GM20000 (cell line): ENCODE results near the gene IGSF6.
"Not testable (repeated sequence)": the region's sequence is repeated elsewhere in the genome, so short reads cannot be mapped to it uniquely, and the experiment has no call there.

Source experiments
- DNase-seq: peaks from one replicate; pipeline ENCODE4 v3.0.0; 2012; ENCODE audit warnings: low spot score
- TF ChIP-seq, protein P1 (sequence below): IDR thresholded peaks from 2 replicates; pipeline ENCODE4 v1.5.1; 2012; ENCODE audit warnings: mild to moderate bottlenecking, control low read depth; ENCODE audit errors: extremely low read depth, missing control alignments

IGSF6 gene, protein sequence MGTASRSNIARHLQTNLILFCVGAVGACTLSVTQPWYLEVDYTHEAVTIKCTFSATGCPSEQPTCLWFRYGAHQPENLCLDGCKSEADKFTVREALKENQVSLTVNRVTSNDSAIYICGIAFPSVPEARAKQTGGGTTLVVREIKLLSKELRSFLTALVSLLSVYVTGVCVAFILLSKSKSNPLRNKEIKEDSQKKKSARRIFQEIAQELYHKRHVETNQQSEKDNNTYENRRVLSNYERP

DNA sequence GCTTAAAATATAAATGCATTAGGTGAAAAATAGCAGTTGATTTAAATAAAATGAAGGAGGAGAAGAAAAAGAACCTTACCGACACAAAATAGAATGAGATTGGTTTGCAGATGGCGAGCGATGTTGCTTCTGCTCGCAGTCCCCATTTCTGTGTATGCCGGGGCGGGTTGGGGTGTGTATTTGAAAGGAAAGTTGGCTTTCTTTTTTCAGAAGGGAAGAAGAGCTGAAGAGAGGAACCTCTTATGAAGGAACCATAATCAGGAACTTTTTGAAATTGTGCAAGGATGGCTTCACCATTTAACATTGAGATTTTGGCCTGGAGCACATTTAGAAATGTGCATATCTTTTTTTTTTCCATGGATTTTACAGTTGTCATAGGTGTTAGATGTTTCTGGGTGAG is at the start of gene IGSF6:
Gene IGSF6 (minus strand): TSS at position 156 of the 400 bp plus-strand sequence. CDS start 10 bp downstream, at position 146.
- TF ChIP-seq, protein P1, sequence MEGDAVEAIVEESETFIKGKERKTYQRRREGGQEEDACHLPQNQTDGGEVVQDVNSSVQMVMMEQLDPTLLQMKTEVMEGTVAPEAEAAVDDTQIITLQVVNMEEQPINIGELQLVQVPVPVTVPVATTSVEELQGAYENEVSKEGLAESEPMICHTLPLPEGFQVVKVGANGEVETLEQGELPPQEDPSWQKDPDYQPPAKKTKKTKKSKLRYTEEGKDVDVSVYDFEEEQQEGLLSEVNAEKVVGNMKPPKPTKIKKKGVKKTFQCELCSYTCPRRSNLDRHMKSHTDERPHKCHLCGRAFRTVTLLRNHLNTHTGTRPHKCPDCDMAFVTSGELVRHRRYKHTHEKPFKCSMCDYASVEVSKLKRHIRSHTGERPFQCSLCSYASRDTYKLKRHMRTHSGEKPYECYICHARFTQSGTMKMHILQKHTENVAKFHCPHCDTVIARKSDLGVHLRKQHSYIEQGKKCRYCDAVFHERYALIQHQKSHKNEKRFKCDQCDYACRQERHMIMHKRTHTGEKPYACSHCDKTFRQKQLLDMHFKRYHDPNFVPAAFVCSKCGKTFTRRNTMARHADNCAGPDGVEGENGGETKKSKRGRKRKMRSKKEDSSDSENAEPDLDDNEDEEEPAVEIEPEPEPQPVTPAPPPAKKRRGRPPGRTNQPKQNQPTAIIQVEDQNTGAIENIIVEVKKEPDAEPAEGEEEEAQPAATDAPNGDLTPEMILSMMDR: no peak

DNA sequence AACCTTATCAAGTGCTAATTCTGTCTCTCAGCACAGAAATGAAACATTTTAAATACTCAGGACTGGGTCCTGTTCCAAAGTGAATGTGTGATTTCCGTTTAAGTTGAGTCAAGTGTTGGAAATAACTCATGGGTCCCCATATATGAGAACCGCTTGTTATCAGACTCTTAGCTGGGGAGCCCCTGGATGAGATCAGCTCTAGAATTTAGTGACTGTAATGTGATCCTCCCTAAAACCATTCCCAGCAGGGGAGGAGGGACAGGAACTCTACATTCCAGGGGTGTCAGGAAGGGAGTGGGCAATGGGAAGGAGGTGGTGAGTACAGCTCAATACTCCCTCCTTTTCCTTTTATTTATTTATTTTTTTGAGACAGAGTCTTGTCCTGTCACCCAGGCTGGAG is 48.9 kb upstream of the IGSF6 start:
- no peak for DNase-seq
- TF ChIP-seq, protein P1: no peak

More for the DNA sequence above, at the start of gene IGSF6:
- no peak for DNase-seq

DNA sequence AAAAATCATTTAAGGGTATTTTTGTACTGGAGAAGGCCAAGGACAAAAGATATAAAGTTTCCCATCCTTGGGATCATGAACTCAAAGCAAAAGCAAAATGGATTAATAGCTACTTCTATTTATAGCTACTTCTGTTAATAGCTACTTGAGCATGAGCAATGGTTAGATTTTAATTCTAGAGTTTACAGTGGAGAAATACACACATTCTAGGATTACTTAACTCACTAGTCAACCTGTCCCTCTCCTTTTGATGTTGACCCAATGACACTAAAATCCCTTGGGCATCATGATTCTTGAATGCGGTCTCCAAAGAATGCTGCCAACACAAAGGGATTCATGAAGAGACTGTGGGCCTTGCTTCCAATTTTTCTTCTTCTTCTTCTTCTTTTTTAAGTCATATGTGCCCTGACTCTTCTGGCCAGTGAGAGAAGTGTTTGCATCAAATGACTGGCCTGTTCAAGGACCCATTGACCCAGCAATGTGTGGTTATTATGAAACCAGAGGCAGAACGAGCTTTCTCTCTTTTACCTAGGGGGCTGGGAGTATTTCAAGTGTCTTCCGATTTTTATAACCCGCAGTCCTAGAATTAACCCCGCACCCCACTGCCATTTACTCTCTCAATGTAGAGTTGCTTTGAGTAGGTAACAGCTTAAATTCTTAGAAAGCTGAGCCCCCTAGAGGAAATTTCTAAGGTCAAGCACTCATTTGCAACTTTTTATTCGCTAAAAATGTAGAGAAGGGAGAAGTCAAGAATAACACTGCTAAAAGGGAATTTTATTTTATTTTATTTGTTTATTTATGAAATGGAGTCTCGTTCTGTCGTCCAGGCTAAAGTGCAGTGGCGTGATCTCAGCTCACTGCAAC is 46.0 kb upstream of the IGSF6 start:
- DNase-seq: no peak
- TF ChIP-seq, protein P1: no peak

DNA sequence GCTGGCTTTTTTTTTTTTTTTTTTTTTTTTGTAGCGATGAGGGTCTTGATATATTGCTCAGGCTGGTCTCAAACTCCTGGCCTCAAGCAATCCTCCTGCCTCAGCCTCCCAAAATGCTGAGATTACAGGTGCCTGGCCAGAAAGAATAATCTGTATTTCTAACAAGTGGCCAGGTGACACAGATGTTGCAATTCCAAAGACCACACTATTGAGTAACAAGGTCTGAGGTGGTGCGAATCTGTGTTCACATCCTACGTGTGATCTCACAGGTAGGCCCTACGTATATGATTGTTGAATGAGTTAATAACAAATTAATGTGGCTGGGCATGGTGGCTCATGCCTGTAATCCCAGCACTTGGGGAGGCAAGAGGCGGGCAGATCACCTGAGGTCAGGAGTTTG is 44.6 kb upstream of the IGSF6 start:
- TF ChIP-seq, protein P1: no peak
- DNase-seq: no peak

DNA sequence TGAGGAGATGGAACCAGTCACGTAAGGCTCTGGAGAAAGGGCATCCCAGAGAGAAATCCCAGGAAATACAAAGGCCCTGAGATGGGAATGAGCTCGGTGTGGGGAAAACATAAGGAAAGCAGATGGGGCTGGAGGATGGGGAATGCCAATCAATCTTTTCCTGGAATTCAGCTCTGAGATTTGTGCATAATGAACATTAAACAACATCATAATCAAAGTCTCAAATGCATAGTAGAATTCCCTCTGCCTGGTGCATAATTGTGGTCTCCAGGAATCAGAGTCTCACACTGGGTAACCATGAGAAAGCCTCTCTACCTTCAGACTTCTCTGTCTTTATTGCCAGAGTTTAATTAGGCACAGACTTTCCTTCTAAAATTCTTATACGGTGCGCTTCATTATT is 42.2 kb upstream of the IGSF6 start:
- no peak for DNase-seq
- TF ChIP-seq, protein P1: no peak

DNA sequence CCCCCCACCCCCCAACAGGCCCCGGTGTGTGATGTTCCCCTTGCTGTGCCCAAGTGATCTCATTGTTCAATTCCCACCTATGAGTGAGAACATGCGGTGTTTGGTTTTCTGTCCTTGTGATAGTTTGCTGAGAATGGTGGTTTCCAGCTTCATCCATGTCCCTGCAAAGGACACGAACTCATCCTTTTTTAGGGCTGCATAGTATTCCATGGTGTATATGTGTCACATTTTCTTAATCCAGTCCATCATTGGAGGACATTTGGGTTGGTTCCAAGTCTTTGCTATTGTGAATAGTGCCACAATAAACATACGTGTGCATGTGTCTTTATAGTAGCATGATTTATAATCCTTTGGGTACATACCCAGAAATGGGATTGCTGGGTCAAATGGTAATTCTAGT is 38.6 kb upstream of the IGSF6 start:
- not testable (repeated sequence) for DNase-seq

DNA sequence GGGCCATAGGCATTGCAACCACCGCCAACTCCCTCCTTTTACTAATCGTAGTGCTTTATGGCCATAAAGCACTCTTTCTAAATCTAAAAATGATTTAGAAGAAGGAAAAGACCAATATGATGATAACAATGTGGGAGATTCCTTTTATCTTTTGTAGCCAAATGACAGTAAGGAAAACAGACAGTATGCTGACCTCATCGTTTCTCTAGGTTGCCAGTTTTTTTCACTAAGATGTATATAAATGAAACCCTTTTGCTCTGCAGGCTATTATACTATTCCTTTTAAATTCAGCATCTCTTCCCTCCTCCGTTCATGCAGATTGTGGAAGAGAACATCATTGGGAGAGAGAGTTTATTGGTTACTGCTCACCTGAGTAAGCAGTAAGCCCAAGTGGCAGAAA is 36.7 kb upstream of the IGSF6 start:
- TF ChIP-seq, protein P1: no peak
- no peak for DNase-seq
